Astrocyte (in vitro differentiated cells and primary cell): Measurements from ENCODE around the gene G6PC3.

ENCODE experiments used
- CTCF ChIP-seq: IDR thresholded peaks from 2 replicates; pipeline ENCODE4 v1.5.1; 2011; ENCODE audit warnings: low read depth, mild to moderate bottlenecking, inconsistent platforms, low read length, moderate library complexity; ENCODE audit not compliant: insufficient read depth
- EZH2 ChIP-seq: IDR thresholded peaks from 2 replicates; pipeline ENCODE4 v1.6.1; 2012; ENCODE audit warnings: mild to moderate bottlenecking, low read length, inconsistent platforms; ENCODE audit not compliant: insufficient read depth

GRCh38 chr17:44086364-44087311, 16.1 kb downstream of the G6PC3 start:
- TF ChIP-seq CTCF (no peak), EZH2 (no peak)
